HG02852 (cell line): Measurements from ENCODE around the gene ZNF484.
"Not testable (repeated sequence)": the region's sequence is repeated elsewhere in the genome, so short reads cannot be mapped to it uniquely, and the experiment has no call there.

ENCODE experiments used
- ATAC-seq: cut with Tn5 transposase; IDR thresholded peaks from one replicate; pipeline ENCODE4 v1.9.1; 2021; ENCODE audit warnings: mild to moderate bottlenecking, moderate library complexity; ENCODE audit not compliant: unreplicated experiment

Gene ZNF484

DNA sequence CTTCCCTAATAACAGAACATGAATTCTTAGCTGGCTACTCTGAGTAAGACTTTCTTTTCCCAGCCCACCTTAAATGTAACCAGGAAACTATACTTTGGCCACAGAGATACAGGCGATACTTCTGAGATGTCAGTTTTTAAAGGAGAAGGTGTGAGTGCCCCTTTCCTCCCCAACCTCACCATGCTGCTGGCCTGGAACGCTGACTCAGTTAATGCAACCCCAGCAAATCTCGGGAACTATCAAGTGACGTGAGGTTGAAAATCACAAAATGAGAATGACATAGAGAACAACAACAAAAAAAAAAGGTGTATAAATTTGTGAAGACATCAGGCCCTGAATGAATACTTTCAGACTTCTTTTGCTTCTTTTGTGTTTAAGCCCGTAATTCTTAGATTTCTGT lies 13.7 kb downstream of the ZNF484 start:
- ATAC-seq, result no peak

GRCh38 chr9:92860867-92861266 lies 17.0 kb downstream of the ZNF484 start:
- no peak for ATAC-seq

DNA sequence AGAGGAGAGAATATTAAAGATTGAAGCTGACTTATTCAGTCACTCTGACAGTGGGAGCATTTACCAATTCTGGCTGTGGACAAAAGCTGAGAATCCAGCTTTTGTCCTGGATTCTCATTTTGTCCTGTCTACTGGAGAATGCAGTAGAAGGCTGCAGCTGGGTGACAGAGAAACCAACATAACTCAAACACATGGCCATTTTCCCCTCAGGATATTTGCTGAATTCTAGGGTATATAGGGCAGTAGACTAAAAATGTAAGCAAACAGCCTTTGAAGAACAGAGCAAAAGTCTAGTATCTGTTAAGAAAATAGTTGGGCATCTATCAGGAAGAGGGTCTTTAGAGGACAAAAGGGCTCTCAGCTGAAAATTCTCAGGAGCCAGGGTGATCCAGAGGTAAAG lies 20.6 kb downstream of the ZNF484 start:
- no peak for ATAC-seq

DNA sequence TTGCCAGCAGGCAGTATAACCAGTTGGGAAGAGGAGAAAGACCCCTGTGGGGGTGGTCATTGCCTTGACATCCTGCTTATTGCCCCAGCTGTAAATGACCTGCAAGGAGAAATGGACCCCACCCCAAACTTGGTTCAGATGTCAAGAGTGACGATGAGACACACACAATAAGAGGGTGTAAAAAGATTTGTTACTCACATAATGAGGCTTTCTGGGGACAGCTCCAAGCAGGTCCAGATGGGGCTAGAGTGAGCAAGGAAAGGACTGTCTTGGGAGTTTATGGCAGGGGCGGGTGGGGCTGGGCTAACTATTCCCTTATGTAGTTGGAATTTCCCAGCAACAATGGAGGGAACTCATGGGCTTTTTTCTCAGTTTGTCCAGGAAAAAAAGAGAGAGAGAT lies 24.1 kb downstream of the ZNF484 start:
- ATAC-seq, result no peak

GRCh38 chr9:92850898-92851297 lies 26.9 kb downstream of the ZNF484 start:
- no peak for ATAC-seq

DNA sequence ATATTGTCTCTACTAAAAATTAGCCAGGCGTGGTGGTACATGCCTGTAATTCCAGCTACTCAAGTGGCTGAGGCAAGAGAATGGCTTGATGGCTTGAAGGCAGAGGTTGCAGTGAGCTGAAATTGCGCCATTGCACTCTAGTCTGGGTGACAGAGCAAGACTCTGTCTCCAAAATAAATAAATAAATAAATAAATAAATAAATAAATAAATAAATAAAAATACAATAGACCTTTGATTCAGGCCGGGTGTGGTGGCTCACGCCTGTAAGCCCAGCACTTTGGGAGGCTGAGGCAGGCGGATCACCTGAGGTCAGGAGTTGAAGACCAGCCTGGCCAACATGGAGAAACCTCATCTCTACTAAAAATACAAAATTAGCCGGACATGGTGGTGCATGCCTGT lies 29.1 kb downstream of the ZNF484 start:
- not testable (repeated sequence) for ATAC-seq

GRCh38 chr9:92846662-92847145 lies 31.1 kb downstream of the ZNF484 start:
- no peak for ATAC-seq

- not testable (repeated sequence) for ATAC-seq
These were observed 39.4 kb downstream of the ZNF484 start for GRCh38 chr9:92838411-92838810.

- ATAC-seq, result no peak
These were observed 40.6 kb downstream of the ZNF484 start for GRCh38 chr9:92837191-92837590.

GRCh38 chr9:92829420-92829819 lies 48.4 kb downstream of the ZNF484 start:
- ATAC-seq, result no peak

- not testable (repeated sequence) for ATAC-seq
These were observed 52.8 kb downstream of the ZNF484 start for GRCh38 chr9:92825065-92825464.

DNA sequence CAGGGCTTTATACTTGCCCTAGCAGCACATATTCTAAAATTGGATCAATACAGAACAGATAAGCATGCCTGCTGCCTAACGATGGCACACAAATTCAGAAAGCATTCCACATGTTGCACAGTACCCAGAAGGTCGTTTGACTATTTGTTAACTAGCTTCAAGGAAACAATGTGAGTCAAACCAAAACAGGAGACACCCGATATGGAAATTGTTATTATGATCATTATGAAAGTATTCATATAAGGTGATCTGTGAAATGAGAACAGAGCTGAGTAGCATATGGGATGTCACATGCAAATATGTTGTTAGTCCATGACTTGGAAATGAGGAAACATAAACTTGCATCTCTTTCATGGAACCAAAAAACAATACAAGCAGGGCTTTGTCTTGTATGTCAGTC lies 56.9 kb downstream of the ZNF484 start:
- no peak for ATAC-seq

DNA sequence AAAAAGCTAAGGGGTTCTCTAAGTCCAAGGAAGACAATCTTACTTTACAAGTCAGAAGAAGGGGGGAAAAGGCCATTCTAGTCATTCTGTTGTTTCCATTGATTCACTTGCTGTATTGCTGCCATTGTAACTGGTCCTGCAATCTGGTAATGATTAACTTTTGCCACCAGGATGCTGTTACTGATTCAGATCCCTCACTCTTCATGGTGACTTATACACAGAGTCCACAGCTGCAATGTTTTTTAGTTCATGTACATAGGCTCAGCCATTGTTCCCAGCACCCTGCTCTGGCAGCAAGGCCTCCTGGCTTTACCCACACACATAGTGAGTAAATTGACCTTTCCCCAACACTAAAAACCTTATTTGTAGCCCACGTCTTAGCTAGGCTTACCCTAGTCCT lies 57.9 kb downstream of the ZNF484 start:
- ATAC-seq, result not testable (repeated sequence)

- not testable (repeated sequence) for ATAC-seq
These were observed 68.1 kb downstream of the ZNF484 start for GRCh38 chr9:92809629-92810326.

DNA sequence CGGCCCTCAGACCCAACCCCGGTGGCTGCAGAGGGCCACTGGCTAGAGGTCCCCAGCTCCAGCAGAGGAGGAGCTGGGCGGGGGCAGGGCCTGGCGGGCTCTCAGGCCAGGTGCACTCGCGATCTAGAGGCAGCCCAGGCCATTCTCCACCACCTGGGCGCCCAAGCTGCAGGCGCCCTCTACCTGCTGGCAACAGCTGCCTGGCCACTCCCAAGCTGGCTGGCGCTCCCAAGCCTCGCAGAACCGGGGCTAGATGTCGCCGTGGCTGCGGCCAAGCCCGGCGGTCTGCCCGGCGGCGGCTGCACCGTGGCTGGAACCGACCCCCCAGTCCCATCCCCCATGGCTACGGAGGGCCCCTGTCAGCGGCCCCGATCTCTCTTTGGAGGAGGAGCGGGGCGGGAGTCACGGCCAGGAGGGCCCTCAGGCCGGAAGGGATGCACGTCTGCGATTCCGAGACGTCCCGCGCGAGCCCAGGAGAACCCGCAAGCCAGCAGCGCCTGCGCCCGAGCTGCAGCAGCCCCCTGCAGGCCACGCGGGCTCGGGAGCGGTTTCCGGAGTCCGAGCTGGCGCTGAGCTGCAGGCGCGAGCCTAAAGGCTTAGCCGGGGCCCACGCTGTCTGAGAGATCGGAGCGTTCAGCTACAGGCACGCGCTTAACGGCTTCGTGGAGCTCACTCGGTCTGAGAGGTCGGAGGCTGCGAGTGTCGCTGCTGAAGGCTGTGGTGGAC lies 68.9 kb downstream of the ZNF484 start:
- no peak for ATAC-seq

DNA sequence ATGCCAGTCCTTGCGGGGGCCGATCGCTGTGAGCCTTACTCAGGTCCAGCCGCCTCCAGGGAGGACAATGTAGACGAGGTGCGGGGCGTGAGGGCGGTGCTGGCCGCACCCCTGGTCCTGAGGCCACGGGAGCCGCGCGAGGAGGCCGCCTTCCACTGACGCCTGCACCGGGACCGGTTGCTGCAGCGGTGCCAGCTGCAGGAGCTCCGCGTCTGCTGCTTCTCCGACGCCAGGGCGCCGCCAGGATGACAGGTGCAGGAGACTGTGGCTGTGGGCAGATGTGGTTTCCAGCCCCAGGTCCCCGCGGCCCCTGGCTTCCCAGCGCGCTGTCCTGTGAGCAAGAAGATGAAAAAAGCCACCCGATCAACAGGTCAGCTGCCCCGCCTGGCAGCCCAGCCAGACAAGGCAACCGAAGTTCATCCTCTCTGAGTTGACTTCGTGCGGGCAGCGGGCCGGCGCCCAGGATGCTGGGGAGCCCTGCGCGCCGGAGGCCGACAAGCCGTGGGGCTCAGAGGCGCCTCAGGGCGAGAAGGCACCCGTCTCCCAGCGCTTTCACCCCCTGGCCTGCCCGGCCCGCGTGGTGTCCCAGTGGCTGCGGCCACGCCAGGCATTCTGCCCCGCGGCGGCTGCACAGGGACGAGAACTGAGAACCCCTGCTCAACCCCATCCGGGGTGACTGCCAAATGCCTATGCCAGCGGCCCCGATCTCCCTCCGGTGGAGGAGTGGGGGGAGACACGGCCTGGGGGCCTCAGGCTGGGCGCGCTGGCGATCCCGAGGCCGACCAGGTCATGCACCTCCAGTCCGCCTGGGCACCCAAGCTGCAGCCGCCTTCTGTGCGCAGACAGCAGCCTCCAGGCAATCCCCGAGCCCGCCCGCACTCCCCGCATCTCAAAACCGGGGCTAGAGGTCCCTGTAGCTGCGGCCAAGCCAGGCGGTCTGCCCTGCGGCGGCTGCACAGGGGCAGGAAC lies 69.8 kb downstream of the ZNF484 start:
- no peak for ATAC-seq

DNA sequence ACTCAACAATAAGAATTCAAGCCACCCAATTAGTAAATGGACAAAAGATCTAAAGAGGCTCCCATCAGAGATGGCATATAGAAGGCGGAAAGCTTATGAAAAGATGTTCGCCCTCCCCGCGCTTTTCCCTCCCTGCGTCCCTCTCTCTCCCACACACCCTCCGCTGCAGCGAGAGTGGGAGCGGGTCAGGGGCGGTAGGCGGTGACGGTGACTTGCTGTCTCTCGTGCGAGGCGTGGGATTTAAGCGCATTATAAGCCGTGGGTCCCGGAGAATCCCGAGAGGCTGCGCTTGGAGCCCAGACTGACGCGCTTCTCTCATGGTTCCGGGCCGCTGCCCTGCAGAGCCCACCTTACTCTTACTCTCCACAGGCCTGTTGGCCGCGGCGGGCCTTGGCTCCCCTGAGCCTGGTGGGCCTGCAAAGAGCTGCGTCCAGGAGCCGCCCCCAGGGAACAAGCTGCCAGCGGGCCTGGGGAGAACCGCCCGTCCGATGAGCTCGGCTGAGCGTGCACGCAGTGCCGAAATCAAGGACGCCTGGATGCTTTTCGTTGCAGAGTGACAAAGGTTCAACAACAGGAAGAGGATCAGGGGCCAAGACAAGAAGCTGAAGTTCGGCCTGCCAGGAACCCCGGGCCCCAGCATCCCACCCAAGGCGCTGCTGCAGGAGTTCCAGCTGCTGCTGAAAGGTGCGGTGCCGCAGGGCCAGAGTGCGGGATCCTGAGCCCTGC lies 70.6 kb downstream of the ZNF484 start:
- no peak for ATAC-seq

- no peak for ATAC-seq
These were observed 73.1 kb downstream of the ZNF484 start for GRCh38 chr9:92804727-92805126.

DNA sequence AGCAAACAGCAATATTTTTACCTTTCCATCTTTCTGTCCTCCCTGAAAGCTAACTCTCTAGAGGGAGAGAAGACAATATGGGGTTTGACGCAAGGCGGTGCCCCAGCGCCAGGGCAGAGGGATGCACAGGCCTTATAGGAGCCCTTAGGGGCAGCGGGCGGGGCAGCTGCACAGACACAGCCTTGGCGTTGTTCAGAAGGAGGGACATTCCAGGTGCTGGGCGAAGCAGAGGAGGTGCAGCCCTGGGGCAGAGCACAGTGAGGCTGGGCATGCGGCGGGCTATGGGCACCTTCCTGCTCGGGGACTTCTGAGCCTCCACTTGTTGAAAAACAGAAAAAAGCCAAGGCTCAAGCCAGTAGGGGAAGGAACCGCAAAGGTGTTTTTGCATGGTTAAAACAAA lies 79.5 kb downstream of the ZNF484 start:
- ATAC-seq, result no peak

GRCh38 chr9:92796337-92796804 lies 81.5 kb downstream of the ZNF484 start:
- not testable (repeated sequence) for ATAC-seq
